Lung microvascular endothelial cell (primary cell): Measurements from ENCODE around the gene KAT7. TPM values are rescaled to one million over a fixed set of nuclear protein-coding genes. Genes with fewer than 3 reads are reported as not detected.
A peak's percentile ranks its signal among the peaks of the same experiment; 100 is the strongest.

Experiments used
- DNase-seq, 2 donors: peaks; one replicate each; pipeline versions ENCODE4 v3.0.0 to v3.0.0-alpha.2; 2010; ENCODE audit warnings: low read depth in 2 of 2
- total RNA-seq: library from RNA; depleted of rRNA; stranded (reverse); fragments of >200 nt; gene quantifications from 2 replicates; pipeline ENCODE4 v1.2.1, GENCODE V29; 2014

Gene KAT7
- total RNA-seq, 1 donor from 2014 or later: 21.4 TPM

- no peak for DNase-seq
Observed at GRCh38 chr17:49842371-49842770, 53.9 kb downstream of the KAT7 start.

DNA sequence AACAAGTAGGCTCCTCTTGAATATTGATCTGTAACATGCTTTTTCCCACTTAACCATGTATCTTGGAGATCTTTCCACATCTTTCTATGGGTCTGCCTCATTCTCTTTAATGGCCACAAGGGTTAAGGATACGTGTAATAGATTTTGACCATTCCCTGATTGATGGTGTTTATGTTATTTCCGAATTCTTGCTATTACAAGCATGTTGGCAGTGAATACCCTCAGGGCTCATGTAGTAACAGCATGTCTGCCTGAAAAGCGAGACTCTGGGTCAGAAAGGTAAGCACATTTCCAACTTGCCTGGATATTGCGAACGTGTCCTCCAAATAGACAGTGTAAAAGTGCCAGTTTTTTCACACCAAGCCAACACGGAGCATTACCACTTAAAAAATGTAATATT, 54.4 kb downstream of the KAT7 start:
- no peak for DNase-seq

DNA sequence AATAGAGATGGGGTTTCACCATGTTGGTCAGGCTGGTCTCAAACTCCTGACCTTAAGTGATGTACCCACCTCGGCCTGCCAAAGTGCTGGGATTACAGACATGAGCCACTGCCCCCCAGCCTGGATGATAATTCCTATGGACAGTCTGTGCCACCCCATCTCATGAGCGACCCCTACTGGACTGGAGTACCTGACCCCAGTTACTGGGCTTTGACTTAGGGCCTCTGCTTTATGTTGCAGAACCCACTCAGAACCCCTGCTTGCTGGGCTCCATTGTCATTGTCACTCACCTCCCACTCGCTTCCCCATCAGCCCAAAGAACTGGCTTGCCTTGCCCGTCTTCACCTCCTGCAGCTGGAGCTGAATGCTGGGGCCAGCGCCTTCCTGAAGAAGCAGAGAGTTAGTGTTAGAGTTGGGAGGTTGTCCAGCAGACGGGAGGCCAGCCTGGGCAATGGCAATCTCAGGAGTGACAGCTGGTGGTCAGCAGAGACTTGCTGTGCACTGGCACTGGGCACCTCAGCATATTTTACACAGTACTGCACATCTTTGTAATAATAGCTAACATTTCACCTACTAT, 55.4 kb downstream of the KAT7 start:
- DNase-seq: peak; percentile 45 to 74

- no peak for DNase-seq
Observed at GRCh38 chr17:49845321-49845720, 56.8 kb downstream of the KAT7 start.

- no peak for DNase-seq
Observed at GRCh38 chr17:49846938-49847712, 58.6 kb downstream of the KAT7 start.

GRCh38 chr17:49848019-49848473, 59.6 kb downstream of the KAT7 start, which contains the start of gene TAC4:
Gene TAC4 (minus strand): TSS chr17:49848069. CDS start chr17:49848017, 52 bp downstream.
- DNase-seq: no peak

GRCh38 chr17:49848739-49849138, 60.3 kb downstream of the KAT7 start:
- no peak for DNase-seq

DNA sequence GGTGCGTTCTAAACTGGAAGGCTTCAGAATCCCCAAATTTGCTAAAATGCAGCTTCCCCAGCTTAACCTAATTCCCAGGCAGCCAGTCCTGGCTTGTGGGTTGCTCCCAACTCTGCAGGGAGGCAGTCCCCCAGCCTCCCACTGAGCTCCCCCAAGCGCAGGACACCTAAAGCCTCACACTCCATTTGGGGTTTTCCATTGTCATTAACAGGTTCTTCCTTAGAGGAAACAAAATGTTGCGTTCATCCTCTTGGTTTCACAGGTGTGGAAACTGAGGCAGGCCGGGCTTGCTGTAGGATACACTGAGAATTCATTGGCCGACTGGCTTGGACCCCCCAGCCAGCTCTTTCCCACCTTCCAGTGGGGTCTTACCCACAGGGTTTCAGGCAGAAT, 61.7 kb downstream of the KAT7 start:
- no peak for DNase-seq

DNA sequence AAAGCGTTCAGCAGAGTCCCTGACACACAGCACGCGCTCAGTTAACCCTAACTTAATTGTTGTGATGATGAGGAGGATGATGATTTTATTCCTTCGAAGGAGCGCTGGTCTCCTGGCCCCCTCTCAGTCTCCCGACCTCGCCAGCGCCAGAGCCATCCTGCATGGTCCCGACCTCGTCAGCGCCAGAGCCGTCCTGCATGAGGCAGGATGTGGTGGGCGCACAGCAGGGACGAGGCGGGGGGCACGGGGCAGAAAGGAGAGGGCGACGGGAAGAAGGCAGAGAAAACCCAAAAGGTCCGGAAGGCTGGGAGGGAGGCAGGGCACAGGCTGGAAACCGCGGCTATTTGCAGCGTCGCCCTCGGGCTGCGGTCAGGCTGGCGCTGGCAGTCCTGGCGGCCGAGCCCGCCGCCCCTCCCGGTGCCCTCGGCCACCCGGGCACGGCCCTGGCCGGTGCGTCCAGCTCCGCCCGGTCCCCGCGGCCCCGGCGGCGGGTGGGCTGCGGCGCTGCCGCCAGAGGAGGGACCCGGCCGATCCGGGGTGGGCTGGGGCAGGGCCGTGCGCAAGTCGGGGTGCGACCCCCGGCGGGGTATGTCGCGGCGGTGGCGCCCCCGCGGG, 62.4 kb downstream of the KAT7 start:
- DNase-seq: peak in 1 of 2 donors; percentile 27

DNA sequence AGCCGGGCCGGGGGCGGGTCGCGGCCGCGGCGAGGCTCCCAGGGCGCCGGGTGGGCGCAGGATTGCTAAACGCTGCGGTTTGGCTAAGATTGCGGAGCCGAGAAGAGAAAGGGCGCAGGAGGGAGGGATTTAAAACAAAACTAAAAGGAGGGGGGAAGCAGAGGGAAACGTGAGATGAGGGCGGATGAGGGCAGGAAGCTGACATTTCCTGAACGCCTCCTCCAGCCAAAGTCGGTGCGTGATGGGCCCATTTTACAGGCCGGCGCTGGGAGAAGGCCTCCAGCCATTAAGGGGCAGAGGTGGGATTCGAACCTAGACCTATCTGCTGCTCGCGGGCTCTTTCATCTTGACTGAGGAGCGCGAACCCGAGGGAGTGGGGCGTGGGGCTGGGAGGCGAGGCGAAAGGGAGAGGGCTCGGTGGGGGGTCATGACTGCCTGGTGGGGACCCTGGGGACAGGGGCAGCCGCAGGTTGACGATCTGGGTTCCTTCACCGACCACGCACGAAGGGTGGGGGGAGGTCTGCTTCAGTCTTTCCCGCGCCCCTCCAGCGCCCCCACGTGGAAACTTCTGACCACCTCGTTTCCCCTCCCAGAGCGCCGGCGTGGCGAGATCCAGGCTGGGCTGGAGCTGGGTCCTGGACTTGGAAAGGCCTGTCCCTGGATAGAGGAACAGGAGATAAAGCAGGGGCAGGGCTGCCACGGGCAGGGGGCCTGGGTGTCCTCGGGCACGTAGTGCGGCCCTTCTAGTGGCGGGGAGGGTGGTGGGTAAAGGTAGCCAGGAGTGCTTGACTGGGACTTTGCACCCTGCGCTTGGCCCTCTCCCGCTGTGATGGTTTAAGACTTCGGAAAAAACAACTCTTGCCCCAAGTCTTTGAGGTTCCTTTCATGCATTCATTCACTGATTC, 63.2 kb downstream of the KAT7 start:
- peak; percentile 64 to 88 for DNase-seq

- no peak for DNase-seq
Observed at GRCh38 chr17:49853470-49854015, 65.1 kb downstream of the KAT7 start.

DNA sequence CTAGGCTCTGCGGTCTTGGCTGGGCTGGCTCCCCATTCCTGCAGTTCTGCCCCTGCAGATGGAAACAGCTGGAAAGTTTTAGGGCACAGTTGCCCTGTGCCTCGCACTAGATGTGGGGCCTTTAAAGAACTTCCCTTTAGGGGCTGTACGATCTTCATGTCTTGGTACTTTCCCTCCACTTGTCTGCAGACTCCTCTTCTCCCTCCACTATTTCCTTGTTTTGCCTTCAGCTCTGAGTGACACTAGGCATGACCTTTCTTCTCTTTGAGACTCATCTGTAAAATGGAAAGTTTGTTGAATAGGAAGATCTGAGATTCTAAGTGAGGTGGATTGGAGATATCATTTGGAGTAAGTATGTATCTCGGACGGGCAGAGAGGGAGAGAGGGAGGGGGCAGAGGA, 65.6 kb downstream of the KAT7 start:
- no peak for DNase-seq

DNA sequence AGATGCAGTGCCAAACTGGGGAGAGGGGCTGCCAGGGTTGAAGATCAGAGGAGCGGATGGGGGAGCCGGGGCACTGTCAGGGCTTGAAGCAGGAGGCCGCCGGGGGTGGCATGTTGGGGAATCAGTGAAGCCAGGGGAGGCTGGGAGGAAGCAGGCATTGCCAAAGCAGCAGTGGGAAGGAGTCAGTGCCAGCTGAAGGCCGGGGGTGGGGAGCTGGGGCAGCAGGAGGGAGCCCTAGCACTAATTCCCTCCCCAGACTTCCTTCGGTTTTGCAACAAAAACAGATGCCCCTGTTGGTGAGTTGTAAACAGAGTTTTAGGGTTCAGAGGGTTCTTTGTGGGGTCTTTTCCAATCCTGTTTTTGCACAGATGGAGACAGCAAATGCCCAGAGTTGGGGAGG, 70.3 kb downstream of the KAT7 start:
- DNase-seq: no peak

- DNase-seq: no peak
Observed at GRCh38 chr17:49859991-49860953, 71.8 kb downstream of the KAT7 start.

- peak; percentile 39 to 55 for DNase-seq
Observed at GRCh38 chr17:49861150-49861884, 72.8 kb downstream of the KAT7 start.

GRCh38 chr17:49862781-49863331, 74.4 kb downstream of the KAT7 start:
- no peak for DNase-seq

- no peak for DNase-seq
Observed at GRCh38 chr17:49866019-49866380, 77.5 kb downstream of the KAT7 start.

GRCh38 chr17:49866882-49867413, 78.5 kb downstream of the KAT7 start:
- no peak for DNase-seq

GRCh38 chr17:49869038-49869374, 80.5 kb downstream of the KAT7 start:
- no peak for DNase-seq
